ENCODE results near the gene MYH11.
"Not testable (repeated sequence)": the region's sequence is repeated elsewhere in the genome, so short reads cannot be mapped to it uniquely, and the experiment has no call there.

Gene MYH11

DNA sequence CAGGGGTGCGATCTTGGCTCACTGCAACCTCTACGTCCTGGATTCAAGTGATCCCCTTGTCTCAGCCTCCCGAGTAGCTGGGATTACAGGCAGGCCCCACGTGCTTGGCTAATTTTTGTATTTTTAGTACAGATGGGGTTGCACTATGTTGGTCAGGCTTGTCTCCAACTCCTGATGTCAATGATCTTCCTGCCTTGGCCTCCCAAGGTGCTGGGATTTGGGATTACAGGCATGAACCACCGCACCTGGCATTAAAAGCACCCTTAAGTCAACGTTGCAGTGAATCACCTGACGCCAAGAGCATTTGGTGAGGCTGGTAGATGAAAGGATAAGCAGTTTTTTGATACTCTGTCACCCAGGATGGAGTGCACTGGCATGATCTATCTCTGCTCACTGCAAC, 147.8 kb downstream of the MYH11 start:
- DNase-seq (ENCODE audit: low spot score): no peak

- DNase-seq (ENCODE audit: low spot score): no peak
Measured at GRCh38 chr16:15708096-15708495, 148.7 kb downstream of the MYH11 start.

DNA sequence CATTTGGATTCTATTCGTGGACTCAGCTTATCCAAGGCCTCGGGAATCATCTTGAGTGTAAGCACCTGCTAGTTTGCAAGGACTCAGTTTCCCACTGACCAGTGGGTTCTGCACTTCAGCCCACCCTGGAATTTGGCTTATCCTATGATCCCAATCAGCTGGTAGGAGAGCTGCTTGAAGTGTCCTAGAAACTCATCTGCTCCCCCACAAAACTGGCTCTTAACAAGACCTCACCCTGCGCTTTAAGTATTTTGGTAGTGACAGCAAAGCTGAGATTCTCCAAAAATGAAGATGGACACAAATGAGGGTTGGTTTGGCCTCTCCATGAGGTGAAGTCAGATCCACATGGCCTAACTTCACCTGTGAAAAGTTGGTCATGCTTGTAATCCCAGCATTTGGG, 149.5 kb downstream of the MYH11 start:
- no peak for DNase-seq (ENCODE audit: low spot score)

GRCh38 chr16:15705064-15705565, 151.7 kb downstream of the MYH11 start:
- DNase-seq (ENCODE audit: low spot score): no peak

GRCh38 chr16:15704545-15704987, 152.3 kb downstream of the MYH11 start:
- DNase-seq (ENCODE audit: low spot score): peak; percentile 86

DNA sequence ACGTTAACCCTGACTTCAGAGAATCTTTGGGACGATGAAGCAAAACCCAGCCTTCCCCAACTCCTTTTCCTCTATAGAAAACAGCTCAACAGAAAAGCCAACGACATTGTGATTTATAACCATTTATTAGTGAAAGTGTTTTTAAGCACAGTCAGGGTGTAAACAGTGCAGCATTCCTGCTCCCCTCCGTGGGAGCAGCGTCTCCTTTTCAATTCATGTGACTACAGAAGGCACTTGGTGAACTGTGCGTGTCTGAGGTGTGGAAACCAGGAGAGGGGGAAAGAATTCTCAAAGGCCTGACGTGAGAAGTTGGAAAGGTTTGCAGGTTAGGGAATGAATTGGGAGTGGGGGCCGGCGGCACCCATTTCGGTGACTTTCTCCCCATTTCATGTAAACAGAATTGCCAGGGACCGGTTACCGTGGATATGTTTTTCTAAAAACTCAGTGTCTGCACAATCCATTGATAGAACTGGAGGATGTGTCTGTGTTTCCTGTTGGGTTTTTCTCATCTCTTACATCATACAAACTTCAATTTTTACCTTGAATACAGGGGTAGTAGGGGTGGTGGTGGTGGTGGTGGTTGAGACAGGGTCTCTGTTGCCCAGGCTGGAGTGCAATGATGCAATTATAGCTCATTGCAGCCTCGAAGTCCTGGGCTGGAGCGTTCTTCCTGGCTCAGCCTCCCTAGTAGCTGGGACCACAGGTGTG, 153.6 kb downstream of the MYH11 start:
- no peak for DNase-seq (ENCODE audit: low spot score)

- no peak for DNase-seq (ENCODE audit: low spot score)
Measured at GRCh38 chr16:15701975-15702970, 154.6 kb downstream of the MYH11 start.

DNA sequence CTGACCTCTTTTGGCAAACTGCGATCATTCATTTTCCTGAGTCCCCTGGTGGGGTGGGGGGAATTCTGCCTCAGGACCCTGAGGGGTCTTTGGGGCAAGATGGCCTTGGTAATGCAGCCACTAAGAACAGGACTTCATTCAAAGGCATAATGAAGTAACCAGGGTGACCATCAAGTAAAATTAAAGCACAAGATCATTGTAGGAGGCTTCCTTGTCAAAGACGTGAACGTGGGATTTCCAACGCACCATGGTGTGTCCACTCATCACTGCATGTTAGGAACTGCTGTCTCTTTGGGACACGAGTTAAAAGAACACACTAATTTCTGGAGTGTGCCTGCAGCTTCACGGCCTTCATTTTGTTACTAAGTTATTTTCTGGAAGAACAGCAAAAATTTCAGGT, 155.5 kb downstream of the MYH11 start:
- no peak for DNase-seq (ENCODE audit: low spot score)

GRCh38 chr16:15699819-15700218, 157.0 kb downstream of the MYH11 start:
- DNase-seq (ENCODE audit: low spot score): no peak

DNA sequence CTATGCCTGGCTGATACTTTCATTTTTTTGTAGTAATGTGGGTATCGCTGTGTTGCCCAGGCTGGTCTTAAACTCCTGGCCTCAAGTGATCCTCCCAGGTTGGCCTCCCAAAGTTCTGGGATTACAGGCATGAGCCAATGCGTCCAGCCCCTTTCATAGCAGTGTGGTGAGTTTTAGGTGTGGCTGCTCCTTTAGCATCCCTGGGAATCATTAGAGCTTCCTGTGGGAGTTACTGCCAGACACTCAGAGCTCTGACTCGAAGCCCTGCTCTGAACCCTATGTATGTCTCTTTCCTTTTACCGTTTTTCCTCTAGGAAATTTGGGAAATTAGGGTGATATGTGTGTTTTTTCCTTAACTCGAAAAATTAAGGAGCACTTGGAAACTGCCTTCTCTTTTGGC, 162.3 kb downstream of the MYH11 start:
- DNase-seq (ENCODE audit: low spot score): no peak

DNA sequence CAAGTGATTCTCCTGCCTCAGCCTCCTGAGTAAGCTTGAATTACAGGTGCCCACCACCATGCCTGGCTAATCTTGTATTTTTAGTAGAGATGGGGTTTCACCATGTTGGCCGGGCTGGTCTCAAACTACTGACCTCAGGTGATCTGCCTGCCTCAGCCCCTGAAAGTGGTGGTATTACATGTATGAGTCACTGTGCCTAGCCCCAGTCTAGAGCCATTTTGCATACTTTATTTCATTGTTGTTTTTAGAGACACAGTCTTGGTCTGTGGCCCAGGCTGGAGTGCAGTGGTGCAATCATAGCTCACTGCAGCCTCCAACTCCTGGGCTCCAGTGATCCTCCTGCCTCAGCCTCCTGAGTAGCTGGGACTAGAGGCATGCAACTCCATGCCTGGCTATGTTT, 164.3 kb downstream of the MYH11 start:
- DNase-seq (ENCODE audit: low spot score): not testable (repeated sequence)

- no peak for DNase-seq (ENCODE audit: low spot score)
Measured at GRCh38 chr16:15691046-15691445, 165.8 kb downstream of the MYH11 start.

DNA sequence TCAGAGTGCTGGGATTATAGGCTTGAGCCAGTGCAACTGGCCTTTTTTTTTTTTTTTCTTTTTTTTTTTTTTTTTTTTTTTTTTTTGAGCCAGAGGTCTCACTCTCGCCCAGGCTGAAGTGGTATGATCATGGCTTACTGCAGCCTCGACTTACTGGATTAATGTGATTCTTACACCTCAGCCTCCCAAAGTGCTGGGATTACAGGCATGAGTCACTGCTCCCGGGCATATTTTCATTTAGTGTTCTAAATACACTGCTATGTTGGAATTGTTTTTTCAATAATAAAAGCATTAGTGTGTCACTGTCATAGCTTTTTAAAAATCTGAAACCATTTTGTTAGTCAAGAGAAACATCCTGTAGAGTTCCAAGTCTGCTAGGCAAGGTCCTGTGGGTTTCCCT, 166.5 kb downstream of the MYH11 start:
- no peak for DNase-seq (ENCODE audit: low spot score)

- no peak for DNase-seq (ENCODE audit: low spot score)
Measured at GRCh38 chr16:15689290-15689689, 167.5 kb downstream of the MYH11 start.

- no peak for DNase-seq (ENCODE audit: low spot score)
Measured at GRCh38 chr16:15686287-15686686, 170.5 kb downstream of the MYH11 start.

GRCh38 chr16:15682105-15682570, 174.7 kb downstream of the MYH11 start:
- DNase-seq (ENCODE audit: low spot score): peak; percentile 88

- no peak for DNase-seq (ENCODE audit: low spot score)
Measured at GRCh38 chr16:15677447-15677846, 179.4 kb downstream of the MYH11 start.

DNA sequence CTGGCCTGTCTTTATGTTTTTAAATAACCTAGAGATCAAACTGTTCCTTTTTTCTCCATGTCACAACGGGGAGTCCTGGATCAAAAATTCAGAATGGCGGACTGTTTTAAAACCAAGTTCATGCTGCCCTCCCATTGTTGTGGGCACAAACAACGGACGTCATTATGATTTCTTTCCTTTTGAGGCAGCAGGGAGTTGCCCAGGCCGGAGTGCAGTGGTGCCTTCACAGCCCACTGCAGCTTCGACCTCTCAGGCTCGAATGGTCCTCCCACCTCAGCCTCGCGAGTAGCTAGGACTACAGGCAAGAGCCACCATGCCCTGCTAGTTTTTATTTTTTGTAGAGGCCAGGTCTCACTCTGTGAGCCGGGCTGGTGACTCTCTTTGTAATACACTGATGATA, 180.3 kb downstream of the MYH11 start:
- DNase-seq (ENCODE audit: low spot score): no peak

GRCh38 chr16:15674571-15674970, 182.3 kb downstream of the MYH11 start:
- DNase-seq (ENCODE audit: low spot score): no peak

DNA sequence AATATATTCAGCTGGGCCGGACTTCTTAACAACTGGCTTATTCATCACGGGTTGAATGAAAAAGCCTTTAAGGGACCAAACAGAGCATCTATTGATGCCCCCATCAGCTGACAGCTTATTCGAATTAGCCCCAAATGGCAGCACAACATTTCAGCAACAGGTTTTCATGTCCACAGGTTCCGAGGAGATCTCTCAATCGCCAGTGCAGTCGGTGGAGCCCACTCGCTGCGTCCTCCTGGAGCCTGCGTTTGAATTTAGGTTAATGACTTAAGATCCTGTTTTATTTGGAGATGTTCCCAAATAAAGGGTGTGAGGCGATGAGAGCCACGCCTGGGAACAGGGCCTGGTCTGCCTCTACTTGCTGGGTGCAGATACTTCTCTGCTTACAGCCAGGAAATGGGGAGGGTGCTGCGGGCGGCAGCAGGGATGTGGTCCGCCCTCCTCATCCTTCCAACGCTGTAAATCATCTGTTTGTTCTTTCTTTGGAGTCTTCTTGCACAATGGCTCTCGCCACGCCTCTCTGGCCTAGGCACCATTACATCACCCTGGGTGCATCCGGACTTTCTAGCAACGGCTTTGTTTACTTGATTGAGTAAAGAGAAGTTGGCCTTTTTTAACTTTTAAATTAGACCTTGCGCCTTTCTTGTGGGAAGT, 184.2 kb downstream of the MYH11 start:
- no peak for DNase-seq (ENCODE audit: low spot score)

GRCh38 chr16:15672127-15672513, 184.7 kb downstream of the MYH11 start:
- not testable (repeated sequence) for DNase-seq (ENCODE audit: low spot score)

- no peak for DNase-seq (ENCODE audit: low spot score)
Measured at GRCh38 chr16:15671530-15672117, 185.2 kb downstream of the MYH11 start.

Measured in hematopoietic multipotent progenitor cell treated with erythropoietin and hydrocortisone succinate and interleukin-3 and kit ligand, for 17 days (in vitro differentiated cells).